ENCODE data around the gene GRK5.

The GRK5 gene

DNA sequence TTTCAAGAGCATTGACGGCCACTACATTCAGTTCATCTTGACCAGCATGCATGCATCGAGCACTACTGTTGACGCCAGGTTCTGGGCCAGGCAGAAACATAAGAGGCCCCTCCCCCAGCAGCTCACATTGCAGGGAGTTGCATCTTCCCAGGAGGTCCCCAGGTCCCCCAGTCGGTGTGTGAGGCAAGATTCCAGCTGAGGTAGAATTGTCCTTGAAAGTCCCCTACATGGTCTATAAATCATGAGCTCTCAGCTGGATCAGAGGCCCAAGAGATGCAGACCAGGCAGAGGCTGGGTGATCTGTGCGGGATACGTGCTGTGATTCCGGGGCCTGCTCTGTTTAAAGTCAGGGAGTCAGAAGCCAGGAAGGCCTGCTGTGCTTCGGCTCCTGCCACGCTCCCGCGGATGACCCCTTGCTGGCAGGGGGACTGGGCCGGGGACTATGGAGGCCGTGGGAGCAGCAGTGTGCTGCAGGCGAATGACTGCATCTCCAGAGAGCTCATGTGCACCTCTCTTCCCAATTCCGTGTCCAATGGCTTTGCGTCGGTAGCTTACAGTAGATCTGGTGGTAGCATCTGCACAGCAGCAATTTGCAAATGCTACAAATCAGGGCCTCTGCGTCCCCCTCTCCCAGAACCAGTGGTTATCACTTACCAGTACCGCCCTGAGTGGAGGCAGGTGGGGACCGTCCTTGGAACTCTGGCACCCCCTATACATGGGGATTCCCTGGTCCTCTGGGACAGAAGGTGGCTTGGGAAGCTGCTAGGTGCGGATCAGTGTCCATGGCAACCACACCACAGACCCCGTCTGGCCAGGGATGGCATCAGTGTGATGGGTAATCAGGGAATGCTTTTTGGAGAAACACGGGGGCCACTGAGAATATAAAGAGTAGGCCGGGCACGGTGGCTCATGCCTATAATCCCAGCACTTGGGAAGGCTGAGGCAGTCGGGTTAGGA, 241.5 kb downstream of the GRK5 start:
- TF ChIP-seq, protein P1, sequence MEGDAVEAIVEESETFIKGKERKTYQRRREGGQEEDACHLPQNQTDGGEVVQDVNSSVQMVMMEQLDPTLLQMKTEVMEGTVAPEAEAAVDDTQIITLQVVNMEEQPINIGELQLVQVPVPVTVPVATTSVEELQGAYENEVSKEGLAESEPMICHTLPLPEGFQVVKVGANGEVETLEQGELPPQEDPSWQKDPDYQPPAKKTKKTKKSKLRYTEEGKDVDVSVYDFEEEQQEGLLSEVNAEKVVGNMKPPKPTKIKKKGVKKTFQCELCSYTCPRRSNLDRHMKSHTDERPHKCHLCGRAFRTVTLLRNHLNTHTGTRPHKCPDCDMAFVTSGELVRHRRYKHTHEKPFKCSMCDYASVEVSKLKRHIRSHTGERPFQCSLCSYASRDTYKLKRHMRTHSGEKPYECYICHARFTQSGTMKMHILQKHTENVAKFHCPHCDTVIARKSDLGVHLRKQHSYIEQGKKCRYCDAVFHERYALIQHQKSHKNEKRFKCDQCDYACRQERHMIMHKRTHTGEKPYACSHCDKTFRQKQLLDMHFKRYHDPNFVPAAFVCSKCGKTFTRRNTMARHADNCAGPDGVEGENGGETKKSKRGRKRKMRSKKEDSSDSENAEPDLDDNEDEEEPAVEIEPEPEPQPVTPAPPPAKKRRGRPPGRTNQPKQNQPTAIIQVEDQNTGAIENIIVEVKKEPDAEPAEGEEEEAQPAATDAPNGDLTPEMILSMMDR (conservative IDR thresholded peaks at IDR 0.05; ENCODE audit: low read length) = no peak
- DNase-seq (ENCODE audit: low read depth) = no peak
- no peak overlapping the region for H3K4me3 ChIP-seq (ENCODE audit: low read length)

DNA sequence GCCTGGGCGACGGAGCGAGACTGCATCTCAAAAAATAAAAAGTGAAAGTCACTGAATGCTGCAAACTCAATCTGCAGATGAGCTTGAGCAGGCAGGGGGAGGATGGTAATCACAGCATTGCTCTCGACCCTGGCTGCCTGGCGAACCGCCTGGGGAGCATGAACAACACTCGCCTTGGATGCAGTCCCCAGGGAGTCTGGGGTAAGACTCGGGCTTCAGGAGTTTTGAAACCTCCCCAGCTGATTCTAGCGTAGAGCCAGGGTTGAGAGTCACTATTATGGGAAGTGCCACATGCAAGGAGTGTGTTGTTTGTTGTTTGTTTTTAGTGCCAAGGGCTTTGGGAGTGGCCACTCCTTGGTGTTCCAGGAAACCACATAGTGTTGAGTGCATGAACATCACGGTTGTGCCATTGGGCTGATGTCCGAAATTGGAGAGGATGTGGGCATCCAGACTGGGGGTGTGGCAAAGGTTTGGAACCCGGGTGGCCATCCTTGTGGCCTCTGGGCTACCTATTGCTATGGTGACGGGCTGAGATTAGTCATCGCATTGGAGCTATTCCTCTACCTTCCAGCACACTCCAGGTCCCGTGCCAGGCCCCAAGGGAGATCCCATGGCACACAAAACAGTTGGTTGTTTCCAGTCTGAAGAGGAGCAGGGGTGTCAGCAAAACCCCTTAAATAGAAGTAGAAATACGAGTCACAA, 242.5 kb downstream of the GRK5 start:
- TF ChIP-seq, protein P1 (conservative IDR thresholded peaks at IDR 0.05; ENCODE audit: low read length) = no peak
- H3K4me3 ChIP-seq (ENCODE audit: low read length) = peak overlapping the region; percentile 7; the same call in 1 of the 2 replicates
- peak; percentile 98 for DNase-seq (ENCODE audit: low read depth)

- peak; percentile 12 for DNase-seq (ENCODE audit: low read depth)
- H3K4me3 ChIP-seq (ENCODE audit: low read length) = no peak overlapping the region
- TF ChIP-seq, protein P1 (conservative IDR thresholded peaks at IDR 0.05; ENCODE audit: low read length) = no peak
These were observed 243.4 kb downstream of the GRK5 start for GRCh38 chr10:119450606-119451299.

DNA sequence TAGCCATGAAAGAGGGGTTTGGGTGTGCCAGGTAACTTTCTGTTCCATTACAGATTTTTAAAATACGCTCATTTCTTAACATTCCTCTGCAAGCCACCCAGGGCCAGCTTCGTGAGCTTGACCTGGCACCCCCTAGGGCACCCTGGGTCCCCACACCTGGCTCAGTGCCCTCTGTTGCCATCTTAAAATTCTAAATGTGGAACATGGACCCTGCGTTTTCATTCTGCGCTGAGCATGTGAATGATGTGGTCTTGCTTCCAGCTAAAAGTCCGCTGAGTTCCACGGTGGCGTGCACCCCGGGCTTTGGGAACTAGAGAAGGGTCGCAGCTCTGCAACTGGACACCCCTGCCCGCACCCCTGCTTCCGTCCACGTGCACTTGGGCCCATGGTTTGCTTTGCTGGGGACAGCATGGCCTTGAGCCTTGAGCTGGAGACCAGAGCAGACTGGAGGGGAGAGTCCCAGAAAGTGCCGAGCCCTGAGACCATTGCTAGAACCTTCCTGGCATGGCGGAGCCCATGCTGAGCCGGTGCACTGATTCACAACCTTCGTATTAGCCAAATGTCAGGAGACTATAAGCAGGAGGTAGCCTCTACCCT, 244.0 kb downstream of the GRK5 start:
- no peak for DNase-seq (ENCODE audit: low read depth)
- TF ChIP-seq, protein P1 (conservative IDR thresholded peaks at IDR 0.05; ENCODE audit: low read length) = no peak
- no peak overlapping the region for H3K4me3 ChIP-seq (ENCODE audit: low read length)

GRCh38 chr10:119452396-119452795, 245.0 kb downstream of the GRK5 start:
- TF ChIP-seq, protein P1 (conservative IDR thresholded peaks at IDR 0.05; ENCODE audit: low read length) = no peak
- DNase-seq (ENCODE audit: low read depth) = no peak
- H3K4me3 ChIP-seq (ENCODE audit: low read length) = no peak overlapping the region

- H3K4me3 ChIP-seq (ENCODE audit: low read length) = no peak overlapping the region
- TF ChIP-seq, protein P1 (conservative IDR thresholded peaks at IDR 0.05; ENCODE audit: low read length) = no peak
- DNase-seq (ENCODE audit: low read depth) = no peak
These were observed 245.9 kb downstream of the GRK5 start for GRCh38 chr10:119453313-119453712.

All from AG10803 (cell line).